ENCODE data around the gene TBXAS1.

TBXAS1 gene

DNA sequence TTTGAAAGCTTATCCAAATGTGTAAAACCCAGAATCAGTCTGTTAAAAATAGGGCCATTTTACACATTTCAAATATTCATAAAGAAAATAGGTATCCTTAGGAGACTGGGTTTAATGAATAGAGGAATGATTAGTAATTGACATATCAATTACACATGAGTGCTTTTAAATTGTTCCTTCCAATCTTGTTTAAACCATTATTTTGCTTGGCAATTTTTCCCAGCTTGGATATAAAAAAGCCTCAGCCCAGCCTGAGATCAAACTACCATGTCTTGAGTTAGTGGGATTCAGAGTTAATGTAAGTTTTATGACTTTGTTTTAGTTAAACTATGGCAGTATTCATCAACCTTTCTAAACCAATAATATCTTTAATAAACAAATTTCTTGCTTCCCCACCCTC is 205.4 kb downstream of the TBXAS1 start:
- ChIA-PET CTCF (interaction anchor here (1.6 kb wide), 1 partner anchor 10 kb away, joined by 3 read pairs; no protein-coding TSS in a partner anchor), POLR2A (no interaction called here)
- DNase-seq (ENCODE audit: extremely low spot score): no peak
- TF ChIP-seq, protein P1, sequence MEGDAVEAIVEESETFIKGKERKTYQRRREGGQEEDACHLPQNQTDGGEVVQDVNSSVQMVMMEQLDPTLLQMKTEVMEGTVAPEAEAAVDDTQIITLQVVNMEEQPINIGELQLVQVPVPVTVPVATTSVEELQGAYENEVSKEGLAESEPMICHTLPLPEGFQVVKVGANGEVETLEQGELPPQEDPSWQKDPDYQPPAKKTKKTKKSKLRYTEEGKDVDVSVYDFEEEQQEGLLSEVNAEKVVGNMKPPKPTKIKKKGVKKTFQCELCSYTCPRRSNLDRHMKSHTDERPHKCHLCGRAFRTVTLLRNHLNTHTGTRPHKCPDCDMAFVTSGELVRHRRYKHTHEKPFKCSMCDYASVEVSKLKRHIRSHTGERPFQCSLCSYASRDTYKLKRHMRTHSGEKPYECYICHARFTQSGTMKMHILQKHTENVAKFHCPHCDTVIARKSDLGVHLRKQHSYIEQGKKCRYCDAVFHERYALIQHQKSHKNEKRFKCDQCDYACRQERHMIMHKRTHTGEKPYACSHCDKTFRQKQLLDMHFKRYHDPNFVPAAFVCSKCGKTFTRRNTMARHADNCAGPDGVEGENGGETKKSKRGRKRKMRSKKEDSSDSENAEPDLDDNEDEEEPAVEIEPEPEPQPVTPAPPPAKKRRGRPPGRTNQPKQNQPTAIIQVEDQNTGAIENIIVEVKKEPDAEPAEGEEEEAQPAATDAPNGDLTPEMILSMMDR (IDR thresholded peaks at IDR 0.05; ENCODE audit: control extremely low read depth, extremely low read depth, low read depth, missing control alignments): no peak

DNA sequence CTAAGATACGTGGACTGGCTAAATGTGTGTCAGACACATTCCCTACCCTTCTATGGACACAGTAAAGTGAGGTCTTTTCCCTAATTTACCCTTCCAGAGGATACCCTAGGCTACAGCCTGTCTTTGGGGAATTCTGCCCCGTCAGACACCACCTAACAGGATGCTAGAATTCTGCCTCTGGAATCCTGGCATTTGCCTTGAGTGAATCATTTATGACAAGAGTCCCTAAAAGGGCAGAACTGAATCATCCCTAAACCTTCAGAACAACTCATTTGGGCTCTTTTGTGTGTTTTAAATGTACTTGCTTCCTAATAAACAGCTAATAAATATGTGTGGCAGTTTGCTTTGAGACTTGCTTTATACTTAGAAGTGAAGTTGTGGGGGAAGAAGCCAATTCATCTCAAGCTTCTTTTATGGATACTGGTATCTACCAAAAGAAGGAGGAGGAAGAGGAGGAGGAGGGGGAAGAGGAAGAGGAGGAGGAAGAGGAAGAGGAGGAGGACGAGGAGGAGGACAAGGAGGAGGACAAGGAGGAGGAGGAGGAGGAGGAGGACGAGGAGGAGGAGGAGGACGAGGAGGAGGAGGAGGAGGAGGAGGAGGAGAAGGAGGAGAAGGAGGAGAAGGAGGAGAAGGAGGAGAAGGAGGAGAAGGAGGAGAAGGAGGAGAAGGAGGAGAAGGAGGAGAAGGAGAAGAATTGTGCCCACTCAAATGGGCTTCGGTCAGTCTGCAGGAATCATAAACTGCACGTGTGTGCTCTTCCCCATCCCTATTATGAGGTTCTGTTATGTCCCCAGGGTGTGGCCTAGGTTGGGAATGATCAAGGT is 206.5 kb downstream of the TBXAS1 start:
- POLR2A ChIA-PET: no interaction called here
- TF ChIP-seq, protein P1 (IDR thresholded peaks at IDR 0.05; ENCODE audit: control extremely low read depth, extremely low read depth, low read depth, missing control alignments): no peak
- DNase-seq (ENCODE audit: extremely low spot score): no peak
- CTCF ChIA-PET: interaction anchor here (1.6 kb wide), 1 partner anchor 9 kb away, joined by 3 read pairs; no protein-coding TSS in a partner anchor

DNA sequence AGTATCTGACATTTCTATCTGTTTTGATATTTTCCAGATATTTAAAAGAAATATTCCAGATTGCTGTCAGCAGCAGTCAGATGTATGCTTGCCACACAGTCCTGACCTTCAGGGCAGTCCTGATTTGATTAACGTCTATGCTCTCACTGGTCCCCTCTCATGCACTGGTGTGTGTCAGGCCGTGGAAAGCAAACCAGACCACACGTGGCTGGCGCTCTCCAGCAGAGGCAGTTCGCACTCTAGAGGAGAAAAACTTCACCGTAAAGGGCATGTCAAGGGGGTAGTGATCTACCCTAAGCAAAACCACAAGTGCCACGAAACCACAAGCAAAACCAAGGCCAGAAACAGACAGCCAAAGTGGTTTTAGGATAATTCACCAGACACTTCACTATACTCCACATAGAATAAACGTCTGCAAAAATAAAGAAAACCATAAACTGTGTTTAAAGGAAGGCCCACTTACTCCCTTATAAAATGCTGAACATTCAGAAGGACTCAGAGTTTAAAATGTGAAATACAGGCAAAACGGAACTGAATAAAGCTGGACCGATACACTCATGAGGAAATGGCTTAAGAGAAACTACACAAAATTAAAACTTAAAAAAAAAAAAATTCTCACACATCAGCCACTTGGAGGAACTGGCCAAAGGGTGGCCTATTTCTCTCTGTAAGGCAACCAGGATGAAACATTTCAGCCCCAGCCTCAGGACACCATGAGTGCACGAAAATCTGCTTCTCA is 207.3 kb downstream of the TBXAS1 start:
- ChIA-PET POLR2A (no interaction called here), CTCF (no interaction called here)
- TF ChIP-seq, protein P1 (IDR thresholded peaks at IDR 0.05; ENCODE audit: control extremely low read depth, extremely low read depth, low read depth, missing control alignments): no peak
- DNase-seq (ENCODE audit: extremely low spot score): no peak

DNA sequence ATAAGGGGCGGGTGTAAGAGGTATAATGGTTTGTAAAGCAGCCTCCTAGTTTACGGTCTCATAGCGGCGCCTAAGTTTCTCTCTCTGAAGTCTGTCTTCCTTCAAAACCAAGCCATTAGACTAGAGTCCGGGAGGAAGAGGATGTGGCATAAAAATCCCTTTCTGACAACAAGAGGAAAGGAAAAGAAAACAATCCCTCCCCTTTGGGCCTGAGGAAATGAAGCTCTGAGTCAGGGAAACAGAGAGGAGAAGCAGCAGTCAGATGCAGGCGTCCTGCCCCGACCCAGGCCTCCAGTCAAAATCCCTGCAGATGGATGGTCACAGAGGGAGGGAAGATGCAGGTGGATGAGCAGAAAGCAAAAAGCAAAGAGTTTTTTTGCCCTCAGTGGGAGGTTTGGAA is 210.0 kb downstream of the TBXAS1 start:
- no peak for DNase-seq (ENCODE audit: extremely low spot score)
- POLR2A ChIA-PET: no interaction called here
- TF ChIP-seq, protein P1 (IDR thresholded peaks at IDR 0.05; ENCODE audit: control extremely low read depth, extremely low read depth, low read depth, missing control alignments): no peak
- CTCF ChIA-PET: no interaction called here

DNA sequence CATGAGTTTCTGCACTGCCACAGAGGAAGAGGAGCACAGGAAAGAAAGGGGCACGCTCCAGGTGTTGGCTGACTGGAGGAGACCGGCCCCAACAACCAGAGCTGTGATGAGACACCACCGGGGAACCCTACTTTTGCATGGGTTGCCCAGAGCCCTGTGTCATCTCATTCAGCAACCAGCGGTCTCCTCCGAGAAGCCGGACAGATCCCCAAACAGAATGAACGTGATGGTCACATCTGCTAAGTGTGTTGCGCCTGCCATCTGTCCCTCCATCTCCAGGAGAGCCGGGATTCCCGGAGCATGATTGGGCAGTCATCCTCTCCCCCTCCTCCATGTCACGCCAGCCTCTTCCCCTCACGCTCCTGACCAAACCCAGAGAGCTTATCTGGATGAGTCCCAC is 210.8 kb downstream of the TBXAS1 start:
- POLR2A ChIA-PET: no interaction called here
- CTCF ChIA-PET: interaction anchor here (1.1 kb wide), 1 partner anchor 13 kb away, joined by 4 read pairs; no protein-coding TSS in a partner anchor
- TF ChIP-seq, protein P1 (IDR thresholded peaks at IDR 0.05; ENCODE audit: control extremely low read depth, extremely low read depth, low read depth, missing control alignments): no peak
- DNase-seq (ENCODE audit: extremely low spot score): no peak

DNA sequence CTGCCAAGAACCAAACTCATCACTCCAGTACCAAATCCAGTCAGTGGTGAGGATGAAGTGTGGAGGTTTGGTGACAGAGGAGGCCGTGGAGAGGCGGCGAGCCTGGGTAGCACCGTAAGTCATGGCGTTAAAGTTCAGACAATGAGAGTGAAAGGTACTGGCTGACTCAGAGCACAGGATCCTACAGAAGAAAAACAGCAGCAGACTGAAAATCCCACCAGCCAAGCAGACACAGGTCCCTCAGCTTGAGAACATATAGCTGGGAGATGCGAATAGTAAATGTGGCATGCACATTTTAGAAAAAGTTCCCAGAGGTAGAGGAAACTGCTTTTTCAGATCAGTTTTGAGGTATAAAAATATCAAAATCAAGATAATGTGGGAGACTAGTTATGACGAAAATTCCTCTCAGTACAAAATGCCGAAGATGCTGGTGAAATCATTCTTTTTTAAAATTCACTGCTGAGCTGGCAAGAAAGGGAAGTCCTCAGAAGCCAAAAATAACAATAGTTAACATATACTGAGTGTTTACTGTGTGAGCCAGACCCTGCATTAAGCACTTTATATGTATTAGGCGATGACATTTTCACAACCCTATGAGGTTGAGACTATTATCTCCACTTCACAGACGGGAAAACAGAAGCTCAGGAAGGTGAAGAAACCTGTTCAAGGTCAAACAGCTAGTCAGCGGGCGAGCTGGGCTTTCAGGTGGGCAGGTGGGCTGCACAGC is 212.8 kb downstream of the TBXAS1 start:
- DNase-seq (ENCODE audit: extremely low spot score): no peak
- TF ChIP-seq, protein P1 (IDR thresholded peaks at IDR 0.05; ENCODE audit: control extremely low read depth, extremely low read depth, low read depth, missing control alignments): no peak
- CTCF ChIA-PET: interaction anchor here (1.0 to 1.4 kb wide), 2 partner anchors 13 to 23 kb away, joined by 3 read pairs; no protein-coding TSS in a partner anchor
- POLR2A ChIA-PET: no interaction called here
